ENCODE data around the gene BUB1B. TPM values are rescaled to one million over a fixed set of nuclear protein-coding genes. Genes with fewer than 3 reads are reported as not detected.

Gene BUB1B
- total RNA-seq, 1 donor = 2.2 TPM

- H3K79me2 ChIP-seq (ENCODE audit: insufficient read depth, low read length) = no peaks in the 10 kb centered on the region
- no peak overlapping the region for H3K4me2 ChIP-seq (ENCODE audit: insufficient read depth, low read length)
- no peak for TF ChIP-seq CTCF (IDR thresholded peaks at IDR 0.05; ENCODE audit: extremely low read depth, low read depth, low read length)
- no peaks in the 10 kb centered on the region for H3K27me3 ChIP-seq (ENCODE audit: insufficient read depth, low read length)
- DNase-seq (ENCODE audit: insufficient read length, low spot score, missing footprints) = no peak
- no peak overlapping the region for H3K4me3 ChIP-seq (ENCODE audit: insufficient read depth, low read length)
- no peaks in the 10 kb centered on the region for H3K36me3 ChIP-seq (ENCODE audit: insufficient read depth, low read length)
- H3K9me3 ChIP-seq (ENCODE audit: low read depth, low read length) = no peaks in the 10 kb centered on the region
- no peaks in the 10 kb centered on the region for H4K20me1 ChIP-seq (ENCODE audit: insufficient read depth, low read length)
- H3K4me1 ChIP-seq (ENCODE audit: insufficient read depth, low read length) = peaks cover 16% of the 10 kb centered on the region
- no peak overlapping the region for H2AFZ ChIP-seq (ENCODE audit: low read length)
- no peak overlapping the region for H3K27ac ChIP-seq (ENCODE audit: low read depth, low read length)
Observed at GRCh38 chr15:40267670-40268069, 106.8 kb downstream of the BUB1B start.

- Histone ChIP-seq H3K9me3 (ENCODE audit: low read depth, low read length) (no peaks in the 10 kb centered on the region), H3K79me2 (ENCODE audit: insufficient read depth, low read length) (no peaks in the 10 kb centered on the region), H3K27ac (ENCODE audit: low read depth, low read length) (no peak overlapping the region), H2AFZ (ENCODE audit: low read length) (no peak overlapping the region), H3K36me3 (ENCODE audit: insufficient read depth, low read length) (no peaks in the 10 kb centered on the region), H3K4me1 (ENCODE audit: insufficient read depth, low read length) (peaks cover 10% of the 10 kb centered on the region), H3K27me3 (ENCODE audit: insufficient read depth, low read length) (no peaks in the 10 kb centered on the region), H4K20me1 (ENCODE audit: insufficient read depth, low read length) (no peaks in the 10 kb centered on the region), H3K4me3 (ENCODE audit: insufficient read depth, low read length) (no peak overlapping the region), H3K4me2 (ENCODE audit: insufficient read depth, low read length) (no peak overlapping the region)
- no peak for DNase-seq (ENCODE audit: insufficient read length, low spot score, missing footprints)
- no peak for TF ChIP-seq CTCF (IDR thresholded peaks at IDR 0.05; ENCODE audit: extremely low read depth, low read depth, low read length)
Observed at GRCh38 chr15:40269604-40270003, 108.7 kb downstream of the BUB1B start.

- Histone ChIP-seq H3K79me2 (ENCODE audit: insufficient read depth, low read length) (no peaks in the 10 kb centered on the region), H2AFZ (ENCODE audit: low read length) (no peak overlapping the region), H3K4me2 (ENCODE audit: insufficient read depth, low read length) (no peak overlapping the region), H3K36me3 (ENCODE audit: insufficient read depth, low read length) (no peaks in the 10 kb centered on the region), H3K4me3 (ENCODE audit: insufficient read depth, low read length) (no peak overlapping the region), H3K9me3 (ENCODE audit: low read depth, low read length) (no peaks in the 10 kb centered on the region), H4K20me1 (ENCODE audit: insufficient read depth, low read length) (no peaks in the 10 kb centered on the region), H3K27ac (ENCODE audit: low read depth, low read length) (no peak overlapping the region), H3K4me1 (ENCODE audit: insufficient read depth, low read length) (peaks cover 10% of the 10 kb centered on the region), H3K27me3 (ENCODE audit: insufficient read depth, low read length) (no peaks in the 10 kb centered on the region)
- no peak for DNase-seq (ENCODE audit: insufficient read length, low spot score, missing footprints)
- no peak for TF ChIP-seq CTCF (IDR thresholded peaks at IDR 0.05; ENCODE audit: extremely low read depth, low read depth, low read length)
Observed at GRCh38 chr15:40270246-40270995, 109.6 kb downstream of the BUB1B start.

Other genes starting within 250 kb of the BUB1B start
- 136 and 173 TPM in 2 replicates for gene GPR176, start 240.8 kb upstream of the BUB1B start, total RNA-seq
- 76.0 TPM in 2 replicates for gene EIF2AK4, start 227.0 kb upstream of the BUB1B start, total RNA-seq
- gene SRP14, start 121.9 kb upstream of the BUB1B start, total RNA-seq = 81.4 and 97.2 TPM in 2 replicates
- 8.0 TPM in 2 replicates for gene BMF, start 52.2 kb upstream of the BUB1B start, total RNA-seq
- gene PAK6, start 78.0 kb downstream of the BUB1B start, total RNA-seq = not detected in 2 replicates
- not detected in 2 replicates for gene ANKRD63, start 122.0 kb downstream of the BUB1B start, total RNA-seq
- under 0.01 TPM in 2 replicates for gene PLCB2, start 146.9 kb downstream of the BUB1B start, total RNA-seq
- gene INAFM2, start 162.6 kb downstream of the BUB1B start, total RNA-seq = 16.8 and 17.7 TPM in 2 replicates
- gene CCDC9B, start 179.9 kb downstream of the BUB1B start, total RNA-seq = 18.3 and 23.9 TPM in 2 replicates
- not detected in 2 replicates for gene PHGR1, start 190.0 kb downstream of the BUB1B start, total RNA-seq
- gene DISP2, start 197.2 kb downstream of the BUB1B start, total RNA-seq = 0.29 and 0.36 TPM in 2 replicates
- 19.9 and 28.6 TPM in 2 replicates for gene KNSTRN, start 221.7 kb downstream of the BUB1B start, total RNA-seq
- 38.6 and 46.3 TPM in 2 replicates for gene IVD, start 244.7 kb downstream of the BUB1B start, total RNA-seq

Data from osteoblast (primary cell).